ENCODE results near the gene HDLBP. TPM values are rescaled to one million over a fixed set of nuclear protein-coding genes. Genes with fewer than 3 reads are reported as not detected.

Gene HDLBP
- total and polyA plus RNA-seq, 10 donors: 46.1 to 333 (median 244) TPM

GRCh38 chr2:241302759-241303651, 12.5 kb downstream of the HDLBP start:
- TF ChIP-seq POLR2A (IDR thresholded peaks at IDR 0.05) (no peak), POLR2AphosphoS5 (IDR thresholded peaks at IDR 0.05) (no peak)

GRCh38 chr2:241302083-241302482, 13.4 kb downstream of the HDLBP start:
- WGBS, 5 donors: 91 to 100% (median 94%) methylated on average over 3 of the region's 3 CpGs
- H3K27ac ChIP-seq: no peak overlapping the region
- intact Hi-C loops (cut with DNase I; ENCODE audit: low total_unique reads): no loop called here

More at GRCh38 chr2:241302759-241303651, 12.5 kb downstream of the HDLBP start:
- 79 to 88% (median 84%) methylated on average over 12 to 13 of the region's 13 CpGs for WGBS, 5 donors
- Histone ChIP-seq H3K27me3 (replicated peaks in 1 of 7) (no peaks in the 10 kb centered on the region), H3K36me3 (peaks cover 0 to 8% (median 0%) of the 10 kb centered on the region in 6 donors), H3K9me3 (no peaks in the 10 kb centered on the region), H3K27ac (no peak overlapping the region), H3K4me3 (no peak overlapping the region), H3K4me1 (peaks cover 0 to 93% (median 33%) of the 10 kb centered on the region in 6 donors)
- intact Hi-C loops (cut with DNase I; ENCODE audit: low total_unique reads): no loop called here
- no peak for DNase-seq

GRCh38 chr2:241300000-241300399, 15.5 kb downstream of the HDLBP start:
- H3K4me1 ChIP-seq: peaks cover 0 to 75% (median 18%) of the 10 kb centered on the region in 6 donors
- no peak for DNase-seq
- no peak for TF ChIP-seq CTCF (IDR thresholded peaks at IDR 0.05 in 8 of 11, conservative IDR thresholded peaks at IDR 0.05 in 3 of 11)
- TF ChIP-seq POLR2A (IDR thresholded peaks at IDR 0.05): no peak
- TF ChIP-seq POLR2AphosphoS5 (IDR thresholded peaks at IDR 0.05): no peak

More at GRCh38 chr2:241302083-241302482, 13.4 kb downstream of the HDLBP start:
- DNase-seq: no peak
- Histone ChIP-seq H3K9me3 (no peaks in the 10 kb centered on the region), H3K36me3 (peaks cover 0 to 17% (median 0%) of the 10 kb centered on the region in 6 donors), H3K4me1 (peaks cover 0 to 90% (median 31%) of the 10 kb centered on the region in 6 donors), H3K27me3 (replicated peaks in 1 of 7) (no peaks in the 10 kb centered on the region), H3K4me3 (no peak overlapping the region)
- no peak for TF ChIP-seq CTCF (IDR thresholded peaks at IDR 0.05 in 8 of 11, conservative IDR thresholded peaks at IDR 0.05 in 3 of 11)
- TF ChIP-seq POLR2AphosphoS5 (IDR thresholded peaks at IDR 0.05): no peak
- no peak for TF ChIP-seq POLR2A (IDR thresholded peaks at IDR 0.05)

GRCh38 chr2:241298673-241299072, 16.8 kb downstream of the HDLBP start:
- Histone ChIP-seq H3K9me3 (no peaks in the 10 kb centered on the region), H3K4me3 (no peak overlapping the region), H3K36me3 (peaks cover 0 to 15% (median 0%) of the 10 kb centered on the region in 6 donors), H3K27ac (no peak overlapping the region), H3K27me3 (replicated peaks in 1 of 7) (no peaks in the 10 kb centered on the region), H3K4me1 (peaks cover 0 to 62% (median 9%) of the 10 kb centered on the region in 6 donors)
- 40 to 70% (median 57%) methylated on average over 5 of the region's 5 CpGs for WGBS, 5 donors
- no peak for DNase-seq
- no peak for TF ChIP-seq CTCF (IDR thresholded peaks at IDR 0.05 in 8 of 11, conservative IDR thresholded peaks at IDR 0.05 in 3 of 11)
- TF ChIP-seq POLR2AphosphoS5 (IDR thresholded peaks at IDR 0.05): no peak
- TF ChIP-seq POLR2A (IDR thresholded peaks at IDR 0.05): no peak
- intact Hi-C loops (cut with DNase I; ENCODE audit: low total_unique reads): no loop called here

More at GRCh38 chr2:241300000-241300399, 15.5 kb downstream of the HDLBP start:
- H3K27ac ChIP-seq: no peak overlapping the region
- H3K36me3 ChIP-seq: peaks cover 0 to 15% (median 0%) of the 10 kb centered on the region in 6 donors
- no peaks in the 10 kb centered on the region for H3K27me3 ChIP-seq (replicated peaks in 1 of 7)
- whole genome bisulfite sequencing, 5 donors: 78 to 86% (median 81%) methylated on average over 12 of the region's 12 CpGs
- intact Hi-C loops (cut with DNase I; ENCODE audit: low total_unique reads): no loop called here
- no peak overlapping the region for H3K4me3 ChIP-seq
- no peaks in the 10 kb centered on the region for H3K9me3 ChIP-seq

All from spleen (tissue), 11 donors.